T47D (cell line): Measurements from ENCODE around the gene SECTM1.
A peak's percentile ranks its signal among the peaks of the same experiment; 100 is the strongest.
"Not testable (repeated sequence)": the region's sequence is repeated elsewhere in the genome, so short reads cannot be mapped to it uniquely, and the experiment has no call there.

Source experiments
- DNase-seq, 2 experiments: peaks; one replicate each; pipeline versions ENCODE4 v3.0.0 to v3.0.0-alpha.2; 2011 to 2012; ENCODE audit warnings: low read depth in 1 of 2, low spot score in 1 of 2
- JUND ChIP-seq: IDR thresholded peaks from 2 replicates; pipeline ENCODE4 v1.6.1; 2012; ENCODE audit warnings: low read depth
- in situ Hi-C: cut with HindIII; loops from 2 replicates; pipeline ENCODE4 v1.10.0; 2016; ENCODE audit warnings: low sequenced_read_pairs, low pct_unique_long_range_greater_than_20kb

The SECTM1 gene

DNA sequence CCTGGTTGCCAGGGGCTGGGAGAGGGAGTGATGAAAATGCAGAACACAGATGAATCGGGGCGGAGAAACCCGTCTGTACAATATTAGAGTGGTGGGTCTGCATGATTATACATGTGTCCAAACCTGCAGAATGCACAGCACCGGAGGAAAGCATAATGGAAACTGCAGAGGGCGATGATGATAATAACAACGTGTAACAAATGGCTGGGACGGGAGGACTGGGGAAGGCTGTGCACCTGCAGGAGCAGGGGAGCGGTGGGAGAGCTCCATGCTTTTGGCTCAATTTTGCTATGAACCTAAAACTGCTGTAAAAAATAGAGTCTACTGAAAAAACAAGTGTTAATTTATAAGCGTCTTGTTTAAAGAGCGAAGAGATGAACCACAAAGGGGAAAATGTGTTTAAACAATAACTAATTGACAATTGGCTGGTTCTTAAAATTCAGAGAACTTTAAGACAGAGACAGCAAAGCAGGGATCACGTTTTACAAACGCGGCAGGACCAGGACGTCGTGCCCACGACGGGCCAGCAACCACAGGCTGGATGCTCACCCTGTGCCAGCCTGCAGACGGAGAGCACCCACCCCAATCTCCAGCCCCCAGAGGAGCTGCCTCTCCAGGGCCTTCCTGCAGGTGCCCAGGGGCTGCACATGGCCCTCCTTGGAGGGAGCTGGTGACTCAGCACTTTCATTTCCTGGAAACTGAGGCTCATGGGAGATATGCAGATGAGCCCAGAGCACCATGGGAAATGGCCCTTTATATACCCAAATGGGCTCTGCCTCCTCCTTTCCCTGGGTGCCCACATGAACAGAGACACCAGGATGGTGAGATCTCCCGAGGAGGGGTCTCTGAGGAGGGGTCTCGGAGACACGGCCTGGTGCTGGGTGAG is 25.1 kb upstream of the SECTM1 start, which contains the start of gene TEX19:
TSS of gene TEX19 (plus strand) at position 783 of the 886 bp plus-strand sequence. CDS start 2,904 bp downstream, outside the sequence.
- TF ChIP-seq JUND: no peak
- DNase-seq: peak in 1 of 2 experiments; percentile 72
- in situ Hi-C loops: no loop called here

GRCh38 chr17:82357394-82357793 is 23.8 kb upstream of the SECTM1 start:
- no peak for DNase-seq
- in situ Hi-C loops: no loop called here
- no peak for TF ChIP-seq JUND

DNA sequence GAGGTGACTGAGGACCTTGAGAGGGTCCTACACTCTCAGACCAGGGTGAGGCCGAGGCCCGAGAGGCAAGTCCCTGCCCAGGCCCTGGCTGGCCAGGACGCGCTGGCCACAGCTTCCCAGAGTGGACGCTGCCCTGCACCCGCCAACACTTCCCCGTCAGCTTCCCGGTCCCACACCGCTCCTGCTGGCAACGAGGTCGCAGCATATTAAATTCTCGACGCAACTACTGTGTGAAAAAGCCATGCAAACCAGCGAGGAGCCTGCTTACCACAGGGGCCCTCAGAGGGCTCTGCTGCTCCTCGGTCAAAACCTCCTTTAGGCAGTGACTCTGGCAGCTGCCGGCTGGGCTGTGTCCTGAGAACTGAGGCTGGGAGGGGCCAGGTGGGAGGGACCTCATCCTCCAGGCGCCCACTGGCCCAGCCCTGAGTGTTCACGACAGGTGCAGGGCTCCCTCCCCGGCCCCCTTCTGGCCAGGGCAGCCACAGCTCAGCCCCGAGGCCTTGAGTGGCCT is 23.3 kb upstream of the SECTM1 start:
- no peak for TF ChIP-seq JUND
- DNase-seq: peak in 1 of 2 experiments; percentile 71
- in situ Hi-C loops: no loop called here

- peak; percentile 89 to 94 for DNase-seq
- in situ Hi-C loops: no loop called here
- no peak for TF ChIP-seq JUND
These were observed 22.3 kb upstream of the SECTM1 start for GRCh38 chr17:82355770-82356427.

GRCh38 chr17:82354804-82355308 is 21.3 kb upstream of the SECTM1 start:
- TF ChIP-seq JUND: no peak
- in situ Hi-C loops: no loop called here
- DNase-seq: no peak

- in situ Hi-C loops: no loop called here
- TF ChIP-seq JUND: no peak
- DNase-seq: no peak
These were observed 19.9 kb upstream of the SECTM1 start for GRCh38 chr17:82353484-82353883.

DNA sequence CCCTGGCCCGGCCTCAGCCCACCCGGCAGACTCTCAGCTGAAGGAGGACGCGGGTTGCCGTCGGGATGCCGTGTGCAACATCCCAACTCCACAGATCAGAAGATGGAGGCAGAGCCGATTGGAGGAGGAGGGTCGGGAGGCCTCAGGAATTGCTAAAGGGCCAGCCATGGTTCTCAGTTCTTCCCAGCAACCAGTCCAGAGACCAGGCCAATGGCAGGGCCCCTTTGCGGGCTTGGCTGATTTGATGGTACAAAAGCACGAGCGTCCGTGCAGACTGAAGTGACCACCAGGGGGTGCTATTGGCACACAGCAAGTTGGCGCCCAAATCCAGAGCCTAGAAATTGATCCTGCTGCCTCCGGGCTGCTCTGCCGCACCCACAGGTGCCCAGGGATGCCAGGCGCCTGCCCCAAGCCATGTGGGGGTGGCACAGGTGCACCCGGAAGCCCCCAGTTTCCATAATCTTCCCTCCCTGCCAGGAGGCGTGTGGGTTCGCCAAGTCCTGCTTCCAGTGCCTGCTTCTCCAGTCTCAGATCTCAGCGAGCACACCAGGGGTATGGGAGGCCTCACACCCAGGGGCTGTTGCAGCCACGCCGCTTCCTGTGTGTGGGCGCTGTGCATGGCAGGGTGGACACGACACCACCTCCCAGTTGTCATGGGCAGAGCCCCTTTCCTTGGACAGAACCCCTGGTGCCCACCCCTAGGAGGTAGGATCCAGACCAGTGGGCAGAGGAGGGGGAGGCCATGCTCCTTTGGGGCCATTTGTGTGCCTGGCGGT is 18.3 kb upstream of the SECTM1 start:
- no peak for TF ChIP-seq JUND
- in situ Hi-C loops: no loop called here
- DNase-seq: peak; percentile 89 to 94

- in situ Hi-C loops: no loop called here
- no peak for TF ChIP-seq JUND
- DNase-seq: no peak
These were observed 17.7 kb upstream of the SECTM1 start for GRCh38 chr17:82351254-82351712.

DNA sequence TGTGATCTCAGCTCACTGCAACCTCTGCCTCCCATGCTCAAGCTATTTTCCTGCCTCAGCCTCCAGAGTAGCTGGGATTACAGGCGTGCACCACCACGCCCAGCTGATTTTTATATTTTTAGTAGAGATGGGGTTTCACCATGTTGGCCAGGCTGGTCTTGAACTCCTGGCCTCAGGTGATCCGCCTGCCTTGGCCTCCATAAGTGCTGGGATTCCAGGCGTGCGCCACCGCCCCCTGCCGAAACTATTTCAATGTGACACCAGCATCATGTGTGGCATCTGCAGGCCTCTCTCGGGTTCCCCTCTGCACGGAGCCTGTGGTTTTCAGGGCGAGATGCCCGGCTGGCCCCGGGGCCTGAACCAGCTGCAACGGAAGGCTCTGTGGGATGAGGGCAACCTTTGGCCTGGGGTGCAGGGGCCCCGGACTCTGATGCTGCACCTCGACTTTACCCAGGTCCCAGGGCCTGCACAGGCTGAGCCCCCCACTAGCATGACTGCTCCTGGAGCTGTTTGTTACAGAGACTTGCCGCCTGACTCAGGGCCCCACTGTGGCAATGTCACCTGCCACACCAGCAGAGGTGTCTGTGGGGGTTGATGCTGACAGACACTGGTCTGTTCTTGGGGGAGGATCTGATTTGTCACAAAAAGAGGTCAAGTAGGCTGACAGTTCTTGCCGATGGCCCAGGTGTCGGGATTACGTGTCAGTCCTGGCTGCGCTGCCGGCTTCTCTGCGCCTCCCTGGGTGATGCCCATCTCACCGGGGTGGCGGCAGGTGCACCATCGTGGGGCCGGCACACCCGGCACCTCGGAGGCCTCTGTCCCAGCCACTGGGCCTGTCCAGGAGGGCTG is 16.8 kb upstream of the SECTM1 start:
- no peak for TF ChIP-seq JUND
- DNase-seq: peak in 1 of 2 experiments; percentile 56
- in situ Hi-C loops: no loop called here

- TF ChIP-seq JUND: no peak
- in situ Hi-C loops: loop anchor here (10.0 kb wide), 1 partner anchor 66 kb away; the partner anchor contains the start of genes HEXD and OGFOD3
- DNase-seq: no peak
These were observed 15.7 kb upstream of the SECTM1 start for GRCh38 chr17:82349287-82349701.

- in situ Hi-C loops: loop anchor here (10.0 kb wide), 1 partner anchor 66 kb away; the partner anchor contains the start of genes HEXD and OGFOD3
- no peak for TF ChIP-seq JUND
- DNase-seq: no peak
These were observed 15.3 kb upstream of the SECTM1 start for GRCh38 chr17:82348866-82349265.

GRCh38 chr17:82348434-82348833 is 14.9 kb upstream of the SECTM1 start:
- in situ Hi-C loops: loop anchor here (10.0 kb wide), 1 partner anchor 66 kb away; the partner anchor contains the start of genes HEXD and OGFOD3
- no peak for TF ChIP-seq JUND
- DNase-seq: no peak

- in situ Hi-C loops: loop anchor here (10.0 kb wide), 1 partner anchor 67 kb away; the partner anchor contains the start of genes HEXD and OGFOD3
- DNase-seq: not testable (repeated sequence)
These were observed 14.4 kb upstream of the SECTM1 start for GRCh38 chr17:82347994-82348393.
